RWPE2 (cell line): ENCODE measurements around the gene FOSL2.
A peak's percentile ranks its signal among the peaks of the same experiment; 100 is the strongest.

Source experiments
- ATAC-seq: fragments of 200-7000 bp; cut with Tn5 transposase; 3 replicates; pipeline ENCODE4 v1.9.1; 2021; ENCODE audit warnings: low read depth
- DNase-seq: peaks from one replicate; pipeline ENCODE4 v3.0.0-alpha.2; 2020; ENCODE audit warnings: low spot score
- H3K27ac ChIP-seq: fragments of 450-650 bp; 2 replicates; pipeline ENCODE4 v1.5.1; 2017; ENCODE audit warnings: mild to moderate bottlenecking; ENCODE audit not compliant: poor library complexity, severe bottlenecking
- H3K27me3 ChIP-seq: fragments of 250-450 bp; sonication (Bioruptor Pico); 2 replicates; pipeline ENCODE4 v1.5.1; 2021; ENCODE audit warnings: mild to moderate bottlenecking, moderate library complexity; ENCODE audit not compliant: insufficient read depth, poor library complexity, severe bottlenecking
- H3K36me3 ChIP-seq: fragments of 250-450 bp; sonication (Bioruptor Pico); 2 replicates; pipeline ENCODE4 v1.5.1; 2020; ENCODE audit warnings: low read depth, mild to moderate bottlenecking, moderate library complexity
- H3K4me1 ChIP-seq: fragments of 250-450 bp; sonication (Bioruptor Pico); 2 replicates; pipeline ENCODE4 v1.5.1; 2021; ENCODE audit warnings: mild to moderate bottlenecking, moderate library complexity; ENCODE audit not compliant: insufficient read depth, poor library complexity, severe bottlenecking
- H3K4me3 ChIP-seq: fragments of 250-450 bp; sonication (Bioruptor Pico); 2 replicates; pipeline ENCODE4 v1.5.1; 2021; ENCODE audit warnings: mild to moderate bottlenecking, moderate library complexity; ENCODE audit not compliant: severe bottlenecking
- H3K9me3 ChIP-seq: fragments of 250-450 bp; sonication (Bioruptor Pico); 2 replicates; pipeline ENCODE4 v1.5.1; 2021; ENCODE audit warnings: mild to moderate bottlenecking, moderate library complexity; ENCODE audit not compliant: severe bottlenecking
- CTCF ChIP-seq: fragments of 450-650 bp; IDR thresholded peaks from one replicate; pipeline ENCODE4 v1.5.1; 2017; ENCODE audit warnings: mild to moderate bottlenecking, moderate library complexity; ENCODE audit not compliant: poor library complexity, severe bottlenecking

FOSL2 gene

GRCh38 chr2:28439127-28439526 is 46.5 kb downstream of the FOSL2 start:
- Histone ChIP-seq H3K27me3 (no peaks in the 10 kb centered on the region), H3K4me1 (peaks cover 20% of the 10 kb centered on the region), H3K9me3 (no peaks in the 10 kb centered on the region), H3K4me3 (no peak overlapping the region), H3K36me3 (no peaks in the 10 kb centered on the region), H3K27ac (no peak overlapping the region)
- no peak for DNase-seq
- ATAC-seq: no peak
- no peak for TF ChIP-seq CTCF

- no peak for ATAC-seq
- H3K4me1 ChIP-seq: peaks cover 23% of the 10 kb centered on the region
- H3K9me3 ChIP-seq: no peaks in the 10 kb centered on the region
- H3K27ac ChIP-seq: no peak overlapping the region
- no peak for TF ChIP-seq CTCF
- no peaks in the 10 kb centered on the region for H3K36me3 ChIP-seq
- no peak for DNase-seq
- H3K27me3 ChIP-seq: no peaks in the 10 kb centered on the region
- no peak overlapping the region for H3K4me3 ChIP-seq
Measured at GRCh38 chr2:28439763-28440162, 47.1 kb downstream of the FOSL2 start.

- no peak for TF ChIP-seq CTCF
- Histone ChIP-seq H3K36me3 (no peaks in the 10 kb centered on the region), H3K4me3 (no peak overlapping the region), H3K27me3 (no peaks in the 10 kb centered on the region), H3K4me1 (peaks cover 32% of the 10 kb centered on the region), H3K9me3 (no peaks in the 10 kb centered on the region), H3K27ac (no peak overlapping the region)
- ATAC-seq: no peak
- DNase-seq: no peak
Measured at GRCh38 chr2:28442328-28442727, 49.7 kb downstream of the FOSL2 start.

- Histone ChIP-seq H3K27ac (peak overlapping the region; percentile 92), H3K4me3 (no peak overlapping the region), H3K27me3 (no peaks in the 10 kb centered on the region), H3K9me3 (no peaks in the 10 kb centered on the region), H3K4me1 (peaks cover 54% of the 10 kb centered on the region), H3K36me3 (no peaks in the 10 kb centered on the region)
- ATAC-seq (no peak), DNase-seq (no peak)
- TF ChIP-seq CTCF: no peak
Measured at GRCh38 chr2:28444956-28445355, 52.3 kb downstream of the FOSL2 start.

GRCh38 chr2:28445448-28446258 is 53.0 kb downstream of the FOSL2 start:
- Histone ChIP-seq H3K27ac (peak overlapping the region; percentile 92), H3K27me3 (no peaks in the 10 kb centered on the region), H3K4me1 (peaks cover 56% of the 10 kb centered on the region), H3K9me3 (no peaks in the 10 kb centered on the region), H3K36me3 (no peaks in the 10 kb centered on the region), H3K4me3 (no peak overlapping the region)
- no peak for TF ChIP-seq CTCF
- ATAC-seq: peak; percentile 84
- peak; percentile 90 for DNase-seq
